Sigmoid colon (tissue), 7 donors: ENCODE data around the gene TNFAIP8. TPM values are rescaled to one million over a fixed set of nuclear protein-coding genes. Genes with fewer than 3 reads are reported as not detected.
"Not testable (repeated sequence)": the region's sequence is repeated elsewhere in the genome, so short reads cannot be mapped to it uniquely, and the experiment has no call there.

Experiments used
- DNase-seq: peaks from one replicate; pipeline ENCODE4 v3.0.0-alpha.2; 2019
- H3K27ac ChIP-seq, 4 donors: fragments of 200-600 bp; sonication (generic); one replicate each; pipeline ENCODE4 v1.5.1; 2016 to 2019; ENCODE audit warnings: mild to moderate bottlenecking in 1 of 4
- H3K27me3 ChIP-seq, 3 donors: fragments of 200-600 bp; sonication (generic); one replicate each; pipeline ENCODE4 v1.5.1; 2019; ENCODE audit warnings: mild to moderate bottlenecking in 1 of 3
- H3K36me3 ChIP-seq, 4 donors: fragments of 200-600 bp; sonication (generic); one replicate each; pipeline ENCODE4 v1.5.1; 2016 to 2019
- H3K4me1 ChIP-seq, 4 donors: fragments of 200-600 bp; sonication (generic); one replicate each; pipeline ENCODE4 v1.5.1; 2017 to 2019
- H3K4me3 ChIP-seq, 4 donors: fragments of 200-600 bp; sonication (generic); one replicate each; pipeline ENCODE4 v1.5.1; 2017 to 2019; ENCODE audit warnings: mild to moderate bottlenecking in 2 of 4, moderate library complexity in 1 of 4
- H3K9me3 ChIP-seq, 4 donors: fragments of 200-600 bp in 3 of 4; sonication (generic) in 3 of 4; one replicate each; pipeline versions ENCODE4 v1.5.1 to v1.6.1; 2013 to 2019
- EP300 ChIP-seq, 4 donors: sonication (generic); formaldehyde crosslinking; IDR thresholded peaks; one replicate each; pipeline ENCODE4 v1.6.1; 2017; ENCODE audit warnings: antibody characterized with exemption in 4 of 4
- POLR2A ChIP-seq, 2 donors: fragments of 450-650 bp; IDR thresholded peaks; one replicate each; pipeline ENCODE4 v1.6.1; 2016; ENCODE audit warnings: antibody characterized with exemption in 2 of 2, mild to moderate bottlenecking in 2 of 2, moderate library complexity in 2 of 2
- POLR2AphosphoS5 ChIP-seq, 4 donors: sonication (generic); formaldehyde crosslinking; IDR thresholded peaks; one replicate each; pipeline ENCODE4 v1.6.1; 2017; ENCODE audit warnings: antibody characterized with exemption in 4 of 4
- WGBS, 2 donors: extraction: QIAGEN DNeasy Blood & Tissue Kit; methylation state at CpG; one replicate each; pipeline ENCODE4 v1.1.7; 2013; 5-methylcytosine and 5-hydroxymethylcytosine counted together
- intact Hi-C: fragments of 100-400 bp; cut with DNase I; formaldehyde crosslinking; loops from one replicate; pipeline ENCODE4 v1.15.1; 2023
- polyA plus RNA-seq, 3 donors: library from polyadenylated mRNA; stranded (reverse); fragments of 200-250 nt; gene quantifications; one replicate each; pipeline ENCODE4 v1.2.3, GENCODE V29; 2013
- total RNA-seq, 4 donors: library from RNA; depleted of rRNA; stranded (reverse); fragments of >200 nt; gene quantifications; one replicate each; pipeline ENCODE4 v1.1.0, GENCODE V29; 2016
- TF ChIP-seq, protein P1 (sequence below), 4 experiments: fragments of 450-650 bp in 3 of 4; fragments of 200-600 bp in 1 of 4; IDR thresholded peaks; one replicate each; pipeline ENCODE4 v1.5.1; 2016 to 2019; ENCODE audit warnings: antibody characterized with exemption in 4 of 4, mild to moderate bottlenecking in 3 of 4, moderate library complexity in 2 of 4
- donor health status: healthy with polysubstance abuse.
- donor health status: Bipolar disorder and iron deficiency.
- donor health status: healthy.

Gene TNFAIP8
- total and polyA plus RNA-seq, 7 donors: 6.9 to 55.8 (median 14.8) TPM

GRCh38 chr5:119412279-119413227, 56.7 kb downstream of the TNFAIP8 start:
- peak overlapping the region in 3 of 4 donors; percentile 34 to 51 (median 49) for H3K4me3 ChIP-seq
- peaks cover 0 to 14% (median 7%) of the 10 kb centered on the region in 4 donors for H3K4me1 ChIP-seq
- DNase-seq: no peak
- no peaks in the 10 kb centered on the region for H3K9me3 ChIP-seq
- peak overlapping the region in 3 of 4 donors; percentile 61 to 71 (median 67) for H3K27ac ChIP-seq
- no peaks in the 10 kb centered on the region for H3K36me3 ChIP-seq
- TF ChIP-seq, protein P1, sequence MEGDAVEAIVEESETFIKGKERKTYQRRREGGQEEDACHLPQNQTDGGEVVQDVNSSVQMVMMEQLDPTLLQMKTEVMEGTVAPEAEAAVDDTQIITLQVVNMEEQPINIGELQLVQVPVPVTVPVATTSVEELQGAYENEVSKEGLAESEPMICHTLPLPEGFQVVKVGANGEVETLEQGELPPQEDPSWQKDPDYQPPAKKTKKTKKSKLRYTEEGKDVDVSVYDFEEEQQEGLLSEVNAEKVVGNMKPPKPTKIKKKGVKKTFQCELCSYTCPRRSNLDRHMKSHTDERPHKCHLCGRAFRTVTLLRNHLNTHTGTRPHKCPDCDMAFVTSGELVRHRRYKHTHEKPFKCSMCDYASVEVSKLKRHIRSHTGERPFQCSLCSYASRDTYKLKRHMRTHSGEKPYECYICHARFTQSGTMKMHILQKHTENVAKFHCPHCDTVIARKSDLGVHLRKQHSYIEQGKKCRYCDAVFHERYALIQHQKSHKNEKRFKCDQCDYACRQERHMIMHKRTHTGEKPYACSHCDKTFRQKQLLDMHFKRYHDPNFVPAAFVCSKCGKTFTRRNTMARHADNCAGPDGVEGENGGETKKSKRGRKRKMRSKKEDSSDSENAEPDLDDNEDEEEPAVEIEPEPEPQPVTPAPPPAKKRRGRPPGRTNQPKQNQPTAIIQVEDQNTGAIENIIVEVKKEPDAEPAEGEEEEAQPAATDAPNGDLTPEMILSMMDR (IDR thresholded peaks at IDR 0.05): no peak
- TF ChIP-seq EP300 (IDR thresholded peaks at IDR 0.05) (no peak), POLR2A (IDR thresholded peaks at IDR 0.05) (no peak), POLR2AphosphoS5 (IDR thresholded peaks at IDR 0.05) (no peak)
- intact Hi-C loops: loop anchor here (5.0 to 10.0 kb wide), 4 partner anchors 80 to 340 kb away; partner anchors contain the start of gene DMXL1
- 22 to 42% methylated on average over 9 of the region's 9 CpGs for WGBS, 2 donors
- peaks cover 0 to 12% (median 0%) of the 10 kb centered on the region in 3 donors for H3K27me3 ChIP-seq

DNA sequence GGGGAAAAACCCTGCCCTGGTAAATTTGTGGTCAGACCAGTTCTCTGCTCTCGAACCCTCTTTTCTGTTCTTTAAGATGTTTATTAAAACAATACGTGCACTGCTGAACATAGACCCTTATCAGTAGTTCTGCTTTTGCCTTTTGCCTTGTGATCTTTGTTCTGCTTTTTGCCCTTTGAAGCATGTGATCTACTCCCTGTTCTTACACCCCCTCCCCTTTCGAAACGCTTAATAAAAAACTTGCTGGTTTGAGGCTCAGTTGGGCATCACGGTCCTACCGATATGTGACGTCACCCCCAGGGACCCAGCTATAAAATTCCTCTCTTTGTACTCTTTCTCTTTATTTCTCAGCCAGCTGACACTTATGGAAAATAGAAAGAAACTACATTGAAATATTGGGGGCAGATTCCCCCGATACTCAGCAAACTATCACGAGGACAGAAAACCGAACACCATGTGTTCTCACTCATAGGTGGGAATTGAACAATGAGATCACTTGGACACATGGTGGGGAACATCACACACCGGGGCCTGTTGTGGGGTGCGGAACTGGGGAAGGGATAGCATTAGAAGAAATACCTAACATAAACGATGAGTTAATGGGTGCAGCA, 58.4 kb downstream of the TNFAIP8 start:
- H3K36me3 ChIP-seq, DNase-seq, H3K9me3 ChIP-seq, H3K27ac ChIP-seq, H3K4me3 ChIP-seq: not testable (repeated sequence)
- H3K27me3 ChIP-seq: peaks cover 0 to 12% (median 0%) of the 10 kb centered on the region in 3 donors
- 74 to 90% methylated on average over 13 of the region's 13 CpGs for WGBS, 2 donors
- intact Hi-C loops: loop anchor here (5.0 to 10.0 kb wide), 4 partner anchors 82 to 342 kb away; partner anchors contain the start of gene DMXL1
- peaks cover 0 to 27% (median 18%) of the 10 kb centered on the region in 4 donors for H3K4me1 ChIP-seq

GRCh38 chr5:119417891-119418605, 62.2 kb downstream of the TNFAIP8 start:
- H3K4me1 ChIP-seq: peaks cover 0 to 14% (median 13%) of the 10 kb centered on the region in 4 donors
- DNase-seq: no peak
- no peaks in the 10 kb centered on the region for H3K9me3 ChIP-seq
- intact Hi-C loops: loop anchor here (10.0 kb wide), 1 partner anchor 183 kb away; no protein-coding TSS in a partner anchor
- TF ChIP-seq EP300 (IDR thresholded peaks at IDR 0.05) (no peak), POLR2AphosphoS5 (IDR thresholded peaks at IDR 0.05) (peak in 3 of 4 donors; percentile 14 to 35 (median 16))
- H3K27me3 ChIP-seq: no peaks in the 10 kb centered on the region
- H3K4me3 ChIP-seq: no peak overlapping the region
- WGBS, 2 donors: 59 to 76% methylated on average over 5 of the region's 5 CpGs
- no peaks in the 10 kb centered on the region for H3K36me3 ChIP-seq
- H3K27ac ChIP-seq: peak overlapping the region in 2 of 4 donors; percentile 12 to 39

DNA sequence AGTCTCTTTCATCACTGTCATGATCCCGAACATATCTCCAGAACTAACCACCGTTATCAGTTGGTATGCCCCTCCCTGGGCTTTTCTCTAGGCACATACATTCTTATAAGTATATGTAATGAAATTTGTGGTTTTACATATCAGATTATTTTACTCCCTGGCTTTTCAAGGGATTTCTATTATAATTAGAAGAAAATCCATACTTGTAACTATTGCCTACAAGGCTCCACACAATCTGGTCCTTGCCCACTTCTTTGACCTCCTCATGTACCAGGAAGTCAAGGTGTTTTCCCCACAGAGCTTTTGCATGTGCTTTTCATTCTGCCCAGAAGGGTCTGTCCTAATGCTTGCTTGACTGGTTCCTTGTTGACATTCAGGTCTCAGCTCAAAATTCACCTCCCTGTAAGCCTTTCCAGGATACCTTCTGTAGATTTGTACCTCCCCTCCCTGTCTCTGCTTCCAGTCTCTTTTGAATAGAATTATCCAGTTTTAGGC, 62.8 kb downstream of the TNFAIP8 start:
- no peak overlapping the region for H3K27ac ChIP-seq
- H3K4me1 ChIP-seq: peaks cover 0 to 14% (median 13%) of the 10 kb centered on the region in 4 donors
- intact Hi-C loops: loop anchor here (10.0 kb wide), 1 partner anchor 184 kb away; no protein-coding TSS in a partner anchor
- H3K9me3 ChIP-seq: no peaks in the 10 kb centered on the region
- no peak for DNase-seq
- H3K36me3 ChIP-seq: no peaks in the 10 kb centered on the region
- no peak overlapping the region for H3K4me3 ChIP-seq
- 60 to 79% methylated on average over 2 of the region's 2 CpGs for WGBS, 2 donors
- H3K27me3 ChIP-seq: no peaks in the 10 kb centered on the region
- TF ChIP-seq, protein P1 (IDR thresholded peaks at IDR 0.05): no peak
- TF ChIP-seq POLR2AphosphoS5 (IDR thresholded peaks at IDR 0.05) (no peak), EP300 (IDR thresholded peaks at IDR 0.05) (no peak), POLR2A (IDR thresholded peaks at IDR 0.05) (no peak)

GRCh38 chr5:119420169-119420568, 64.3 kb downstream of the TNFAIP8 start:
- no peak for TF ChIP-seq POLR2AphosphoS5 (IDR thresholded peaks at IDR 0.05)
- TF ChIP-seq, protein P1 (IDR thresholded peaks at IDR 0.05): no peak
- no peak for TF ChIP-seq EP300 (IDR thresholded peaks at IDR 0.05)
- no peak for TF ChIP-seq POLR2A (IDR thresholded peaks at IDR 0.05)
- intact Hi-C loops: no loop called here
- Histone ChIP-seq H3K4me3 (no peak overlapping the region), H3K9me3 (no peaks in the 10 kb centered on the region), H3K27me3 (no peaks in the 10 kb centered on the region), H3K4me1 (peaks cover 0 to 14% (median 13%) of the 10 kb centered on the region in 4 donors), H3K27ac (no peak overlapping the region), H3K36me3 (no peaks in the 10 kb centered on the region)
- WGBS, 2 donors: 64 to 83% methylated on average over 3 of the region's 3 CpGs
- no peak for DNase-seq
